Endothelial cell (in vitro differentiated cells): ENCODE results near the gene ARMH1. TPM values are rescaled to one million over a fixed set of nuclear protein-coding genes. Genes with fewer than 3 reads are reported as not detected.

Experiments used
- DNase-seq: peaks from one replicate; pipeline ENCODE4 v3.0.0; 2021; ENCODE audit warnings: low spot score
- H3K27ac Mint-ChIP-seq: one replicate; pipeline ENCODE4 v1.8.0; 2021; ENCODE audit warnings: mixed read lengths, inconsistent platforms; ENCODE audit not compliant: unreplicated experiment
- H3K27me3 Mint-ChIP-seq: one replicate; pipeline ENCODE4 v1.8.0; 2021; ENCODE audit warnings: mild to moderate bottlenecking, moderate library complexity, mixed read lengths, inconsistent platforms; ENCODE audit not compliant: unreplicated experiment
- H3K36me3 Mint-ChIP-seq: one replicate; pipeline ENCODE4 v1.8.0; 2021; ENCODE audit warnings: mild to moderate bottlenecking, low read depth, mixed read lengths, inconsistent platforms; ENCODE audit not compliant: unreplicated experiment
- H3K4me1 Mint-ChIP-seq: one replicate; pipeline ENCODE4 v1.8.0; 2021; ENCODE audit warnings: mild to moderate bottlenecking, mixed read lengths, inconsistent platforms; ENCODE audit not compliant: unreplicated experiment
- H3K4me3 Mint-ChIP-seq: one replicate; pipeline ENCODE4 v1.8.0; 2021; ENCODE audit warnings: mild to moderate bottlenecking, mixed read lengths, inconsistent platforms; ENCODE audit not compliant: unreplicated experiment
- H3K9me3 Mint-ChIP-seq: one replicate; pipeline ENCODE4 v1.8.0; 2021; ENCODE audit warnings: mixed read lengths, inconsistent platforms; ENCODE audit not compliant: unreplicated experiment
- total RNA-seq: library from RNA; stranded (reverse); fragmentation: NEBNext Ultra II Directional; extraction: Animal tissue kit (Norgen Biotek cat#: 25700); gene quantifications from one replicate; pipeline ENCODE4 v1.2.1, GENCODE V29; 2021; ENCODE audit not compliant: unreplicated experiment
- TF ChIP-seq, protein P1 (sequence below): fragments of 200-600 bp; sonication (generic); IDR thresholded peaks from one replicate; pipeline ENCODE4 v1.5.0; 2021; ENCODE audit warnings: antibody characterized with exemption; ENCODE audit not compliant: unreplicated experiment

The ARMH1 gene
- total RNA-seq, 1 donor from 2014 or later = 4.1 TPM

DNA sequence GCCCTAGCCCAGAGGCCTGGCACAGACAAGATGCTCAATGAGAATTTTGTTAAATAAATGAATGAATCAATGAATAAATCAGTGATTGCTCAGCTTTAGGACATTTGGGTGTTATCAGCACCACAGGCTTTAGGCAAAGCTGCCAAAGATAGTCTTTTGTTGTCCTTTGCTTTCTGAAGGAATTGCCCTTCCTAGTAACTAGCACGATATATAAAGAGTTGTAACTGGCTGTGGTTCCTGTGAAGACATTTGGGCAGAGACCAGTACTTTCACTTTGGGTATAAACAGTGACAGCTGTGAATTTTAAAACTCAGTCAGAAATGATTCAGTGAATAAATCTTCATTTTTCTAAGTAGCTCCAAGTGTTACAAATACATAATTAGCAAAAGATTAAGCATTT lies 43.1 kb downstream of the ARMH1 start:
- no peaks in the 10 kb centered on the region for H3K36me3 Mint-ChIP-seq
- H3K4me3 Mint-ChIP-seq = no peak overlapping the region
- H3K9me3 Mint-ChIP-seq = no peaks in the 10 kb centered on the region
- no peak overlapping the region for H3K27ac Mint-ChIP-seq
- TF ChIP-seq, protein P1, sequence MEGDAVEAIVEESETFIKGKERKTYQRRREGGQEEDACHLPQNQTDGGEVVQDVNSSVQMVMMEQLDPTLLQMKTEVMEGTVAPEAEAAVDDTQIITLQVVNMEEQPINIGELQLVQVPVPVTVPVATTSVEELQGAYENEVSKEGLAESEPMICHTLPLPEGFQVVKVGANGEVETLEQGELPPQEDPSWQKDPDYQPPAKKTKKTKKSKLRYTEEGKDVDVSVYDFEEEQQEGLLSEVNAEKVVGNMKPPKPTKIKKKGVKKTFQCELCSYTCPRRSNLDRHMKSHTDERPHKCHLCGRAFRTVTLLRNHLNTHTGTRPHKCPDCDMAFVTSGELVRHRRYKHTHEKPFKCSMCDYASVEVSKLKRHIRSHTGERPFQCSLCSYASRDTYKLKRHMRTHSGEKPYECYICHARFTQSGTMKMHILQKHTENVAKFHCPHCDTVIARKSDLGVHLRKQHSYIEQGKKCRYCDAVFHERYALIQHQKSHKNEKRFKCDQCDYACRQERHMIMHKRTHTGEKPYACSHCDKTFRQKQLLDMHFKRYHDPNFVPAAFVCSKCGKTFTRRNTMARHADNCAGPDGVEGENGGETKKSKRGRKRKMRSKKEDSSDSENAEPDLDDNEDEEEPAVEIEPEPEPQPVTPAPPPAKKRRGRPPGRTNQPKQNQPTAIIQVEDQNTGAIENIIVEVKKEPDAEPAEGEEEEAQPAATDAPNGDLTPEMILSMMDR = no peak
- H3K4me1 Mint-ChIP-seq = no peaks in the 10 kb centered on the region
- H3K27me3 Mint-ChIP-seq = peaks cover 2% of the 10 kb centered on the region
- DNase-seq = no peak

DNA sequence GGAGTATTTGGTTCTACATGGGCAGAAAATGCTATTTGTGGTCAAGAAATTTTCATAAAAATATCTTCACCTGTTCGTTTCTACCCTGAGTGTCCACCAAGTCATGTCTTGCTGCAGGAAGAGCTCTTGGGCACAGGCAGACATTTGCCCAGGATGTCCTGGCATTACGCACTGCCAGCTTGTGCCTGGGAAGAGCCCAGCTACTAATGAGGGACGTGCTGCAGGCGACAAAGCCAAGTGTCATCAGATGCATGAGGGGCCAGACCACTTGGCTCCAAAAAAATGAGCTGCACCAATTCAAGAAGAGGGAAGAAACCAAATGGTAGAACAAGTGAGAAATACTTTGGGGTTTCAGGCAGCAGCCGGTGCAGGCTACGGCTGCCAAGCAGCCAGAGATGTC lies 43.6 kb downstream of the ARMH1 start:
- Mint-ChIP-seq H3K36me3 (no peaks in the 10 kb centered on the region), H3K4me3 (no peak overlapping the region), H3K27me3 (peaks cover 2% of the 10 kb centered on the region), H3K9me3 (no peaks in the 10 kb centered on the region), H3K27ac (no peak overlapping the region), H3K4me1 (peaks cover 1% of the 10 kb centered on the region)
- TF ChIP-seq, protein P1 = no peak
- no peak for DNase-seq

DNA sequence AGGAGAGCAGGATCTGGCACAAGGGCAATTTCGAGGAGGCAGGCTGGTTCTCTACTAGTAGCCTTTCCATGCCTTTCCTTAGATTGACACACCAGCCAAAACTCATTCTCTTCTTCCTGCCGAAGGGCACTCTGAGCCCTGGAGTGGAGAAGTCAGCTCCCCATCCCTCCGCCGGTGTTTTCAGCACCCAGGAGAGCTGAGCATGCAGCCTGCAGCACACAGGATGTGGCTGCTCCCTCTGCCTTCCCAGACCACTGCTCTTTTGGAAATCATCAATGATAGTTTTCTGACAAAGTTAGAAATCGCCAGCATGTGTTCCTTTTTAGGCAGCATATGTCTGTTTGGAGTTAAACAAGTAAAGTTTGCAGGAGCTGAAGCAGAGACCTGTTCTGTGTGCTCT lies 44.8 kb downstream of the ARMH1 start:
- TF ChIP-seq, protein P1 = no peak
- Mint-ChIP-seq H3K4me3 (no peak overlapping the region), H3K4me1 (peaks cover 7% of the 10 kb centered on the region), H3K36me3 (no peaks in the 10 kb centered on the region), H3K27ac (no peak overlapping the region), H3K9me3 (no peaks in the 10 kb centered on the region), H3K27me3 (peaks cover 2% of the 10 kb centered on the region)
- no peak for DNase-seq

DNA sequence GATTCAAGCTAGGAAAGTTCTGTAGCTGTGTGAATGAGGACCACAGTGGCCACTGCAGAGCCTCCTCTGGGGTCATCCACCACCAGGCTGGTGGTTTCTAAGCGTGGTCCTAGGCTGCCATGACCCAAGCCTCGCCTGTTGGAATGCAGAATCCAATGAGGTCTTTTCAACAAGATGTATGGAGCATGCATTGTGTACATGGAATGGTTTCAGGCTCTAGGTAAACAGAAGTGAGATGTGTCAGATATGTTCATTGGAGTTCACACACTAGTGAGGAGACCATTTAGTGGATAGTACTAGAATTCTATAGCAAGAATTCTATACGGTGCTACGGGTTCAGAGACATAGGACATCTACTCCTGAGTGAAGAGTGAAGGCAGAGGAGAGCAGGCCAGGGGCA lies 45.8 kb downstream of the ARMH1 start:
- TF ChIP-seq, protein P1 = no peak
- Mint-ChIP-seq H3K36me3 (no peaks in the 10 kb centered on the region), H3K27me3 (peaks cover 7% of the 10 kb centered on the region), H3K9me3 (no peaks in the 10 kb centered on the region), H3K27ac (no peak overlapping the region), H3K4me3 (no peak overlapping the region), H3K4me1 (peaks cover 12% of the 10 kb centered on the region)
- no peak for DNase-seq

DNA sequence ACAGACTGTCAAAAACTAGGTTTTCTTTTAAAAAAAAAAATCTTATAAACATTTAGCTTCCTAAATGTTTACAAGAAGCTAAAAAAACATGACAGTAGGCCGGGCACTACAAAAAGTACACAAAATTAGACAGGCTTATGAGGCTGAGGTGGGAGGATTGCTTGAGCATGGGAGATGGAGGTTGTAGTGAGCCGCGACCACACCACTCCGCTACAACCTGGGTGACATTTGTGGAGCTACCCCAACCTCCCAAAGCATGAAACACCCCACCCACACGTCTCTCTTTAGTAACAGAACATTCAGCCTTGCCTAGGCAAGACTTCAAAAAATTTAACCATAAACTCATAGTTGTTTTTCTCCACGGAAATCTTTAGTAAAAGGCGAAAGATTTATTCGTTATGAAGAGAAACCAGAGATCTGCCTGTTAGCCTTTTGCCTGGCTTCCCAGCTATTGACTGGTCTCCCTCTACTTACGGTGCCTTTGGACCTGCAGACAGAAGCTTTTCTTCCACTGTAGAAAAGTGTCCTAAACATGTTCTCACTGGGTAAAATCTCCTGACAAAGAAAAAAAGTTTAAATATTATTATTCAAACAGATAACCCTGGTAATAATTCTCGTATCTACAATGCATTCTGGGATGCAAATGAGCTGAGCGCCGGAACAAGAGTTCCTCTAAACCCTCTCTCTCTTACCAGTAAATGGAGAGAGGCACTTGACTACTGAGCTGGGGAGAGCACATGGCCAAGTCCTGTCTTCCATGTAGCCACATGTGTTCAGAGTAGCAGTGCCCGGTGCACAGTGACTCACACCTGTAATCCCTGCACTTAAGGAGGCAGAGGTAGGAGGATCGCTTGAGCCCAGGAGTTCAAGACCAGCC lies 47.2 kb downstream of the ARMH1 start:
- no peaks in the 10 kb centered on the region for H3K9me3 Mint-ChIP-seq
- H3K27me3 Mint-ChIP-seq = peaks cover 8% of the 10 kb centered on the region
- TF ChIP-seq, protein P1 = no peak
- no peak overlapping the region for H3K27ac Mint-ChIP-seq
- DNase-seq = no peak
- peaks cover 14% of the 10 kb centered on the region for H3K4me1 Mint-ChIP-seq
- no peaks in the 10 kb centered on the region for H3K36me3 Mint-ChIP-seq
- H3K4me3 Mint-ChIP-seq = no peak overlapping the region
